HuH-7 (cell line): ENCODE data around the gene DOCK9.
A peak's percentile ranks its signal among the peaks of the same experiment; 100 is the strongest.
"Not testable (repeated sequence)": the region's sequence is repeated elsewhere in the genome, so short reads cannot be mapped to it uniquely, and the experiment has no call there.

Experiments
- DNase-seq: peaks from one replicate; pipeline ENCODE4 v3.0.0; 2011; ENCODE audit warnings: low spot score

DOCK9 gene

GRCh38 chr13:98772794-98773452 lies 204.9 kb downstream of the DOCK9 start:
- no peak for DNase-seq

DNA sequence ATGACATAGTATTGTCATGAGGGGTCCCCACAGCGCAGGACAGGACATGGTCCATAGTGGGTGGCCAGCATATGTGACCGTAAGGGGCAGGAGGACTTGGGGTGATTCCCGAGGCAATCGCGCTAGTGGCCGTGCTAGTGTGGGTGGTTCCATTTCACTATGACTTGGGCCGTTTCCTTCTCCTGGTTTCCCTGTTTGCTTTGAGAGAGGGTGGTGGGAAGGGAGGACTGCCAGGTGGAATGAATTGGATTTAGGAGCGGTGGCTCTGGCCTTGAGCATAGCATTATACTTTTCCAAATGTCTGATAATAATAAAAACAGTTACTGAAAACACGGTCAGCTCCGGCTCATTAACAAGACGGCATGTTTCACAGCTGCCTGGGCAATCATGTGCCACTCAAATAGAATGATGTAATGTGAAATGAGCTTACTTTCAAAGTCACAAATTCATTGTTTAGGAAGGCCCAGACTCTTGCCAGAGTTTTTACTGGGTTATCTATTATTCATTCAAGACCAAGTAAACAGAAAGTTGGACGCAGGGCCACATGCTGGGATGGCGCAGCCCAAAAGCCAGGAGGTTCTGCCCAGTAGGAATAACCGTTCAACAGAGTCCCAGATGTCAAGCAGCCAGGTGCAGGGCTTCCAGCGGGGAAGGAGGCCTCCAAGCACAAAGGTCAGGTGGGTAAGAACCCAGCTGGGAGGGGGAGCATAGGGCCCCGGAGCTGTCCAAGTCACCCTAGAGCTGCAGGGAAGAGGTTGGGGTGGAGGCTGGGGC lies 205.8 kb downstream of the DOCK9 start:
- no peak for DNase-seq

- DNase-seq, result no peak
These were observed 208.1 kb downstream of the DOCK9 start for GRCh38 chr13:98769736-98770135.

DNA sequence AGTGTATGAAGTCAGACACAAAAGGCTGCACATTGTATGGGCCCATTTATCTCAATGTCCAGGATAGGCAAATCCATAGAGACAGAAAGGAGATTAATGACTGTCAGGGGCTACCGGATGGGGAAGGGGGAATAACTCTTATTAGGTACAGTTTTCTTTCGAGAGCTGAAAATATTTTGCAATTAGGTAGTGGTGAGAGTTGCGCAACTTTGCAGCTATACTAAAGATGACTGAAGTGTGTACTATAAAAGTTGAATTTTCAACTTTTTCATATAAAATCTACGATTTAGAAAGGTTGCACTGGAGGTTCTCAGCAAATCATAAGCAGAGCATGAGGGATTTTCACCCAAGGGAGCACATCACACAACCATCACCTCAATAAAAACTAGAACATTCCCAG lies 209.3 kb downstream of the DOCK9 start:
- no peak for DNase-seq

DNA sequence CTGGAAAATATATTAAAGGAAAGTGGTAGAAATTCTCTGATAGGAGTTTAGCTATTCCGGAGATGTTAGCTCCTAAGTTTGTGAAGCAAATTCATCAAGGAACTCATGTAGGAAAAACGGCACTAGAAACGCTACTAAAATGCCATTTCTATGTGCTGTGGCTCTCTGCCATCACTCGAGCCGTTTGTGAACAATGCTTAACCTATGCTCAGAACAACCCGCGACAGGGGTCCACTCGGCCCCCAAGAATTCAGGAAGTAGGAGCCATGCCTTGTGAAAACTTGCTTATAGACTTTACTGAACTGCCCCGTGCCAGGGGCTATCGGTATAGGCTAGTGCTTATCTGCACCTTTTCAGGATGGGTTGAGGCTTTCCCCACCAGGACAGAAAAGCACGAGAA lies 211.2 kb downstream of the DOCK9 start:
- DNase-seq, result no peak

- no peak for DNase-seq
These were observed 211.8 kb downstream of the DOCK9 start for GRCh38 chr13:98765996-98766519.

DNA sequence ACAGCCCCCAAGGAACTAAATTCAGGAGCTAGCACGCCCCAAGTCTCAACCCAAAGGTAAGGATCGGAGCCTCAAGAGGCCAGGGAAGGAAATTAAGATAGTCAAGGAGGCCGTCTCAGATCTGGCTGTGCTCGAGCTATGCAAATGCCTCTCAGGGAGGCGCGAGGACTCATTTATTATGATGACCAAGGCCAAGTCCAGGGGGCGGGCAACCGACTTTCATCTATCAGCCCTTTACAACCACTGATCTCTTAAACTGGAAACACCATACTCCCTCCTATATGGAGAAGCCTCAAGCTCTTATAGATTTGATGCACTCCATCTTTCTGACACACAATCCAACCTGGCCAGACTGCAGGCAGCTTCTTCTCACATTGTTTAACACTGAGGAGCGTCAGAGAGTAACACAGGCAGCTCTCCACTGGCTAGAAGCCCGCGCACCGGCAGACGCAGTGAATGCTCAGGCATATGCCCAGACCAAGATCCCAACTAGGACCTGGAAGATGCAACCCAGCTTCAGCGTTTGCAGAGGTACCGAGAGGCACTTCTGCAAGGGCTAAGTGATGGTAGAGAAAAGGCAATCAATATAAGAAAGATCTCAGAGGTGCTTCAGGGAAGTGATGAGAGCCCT lies 215.8 kb downstream of the DOCK9 start:
- no peak for DNase-seq

DNA sequence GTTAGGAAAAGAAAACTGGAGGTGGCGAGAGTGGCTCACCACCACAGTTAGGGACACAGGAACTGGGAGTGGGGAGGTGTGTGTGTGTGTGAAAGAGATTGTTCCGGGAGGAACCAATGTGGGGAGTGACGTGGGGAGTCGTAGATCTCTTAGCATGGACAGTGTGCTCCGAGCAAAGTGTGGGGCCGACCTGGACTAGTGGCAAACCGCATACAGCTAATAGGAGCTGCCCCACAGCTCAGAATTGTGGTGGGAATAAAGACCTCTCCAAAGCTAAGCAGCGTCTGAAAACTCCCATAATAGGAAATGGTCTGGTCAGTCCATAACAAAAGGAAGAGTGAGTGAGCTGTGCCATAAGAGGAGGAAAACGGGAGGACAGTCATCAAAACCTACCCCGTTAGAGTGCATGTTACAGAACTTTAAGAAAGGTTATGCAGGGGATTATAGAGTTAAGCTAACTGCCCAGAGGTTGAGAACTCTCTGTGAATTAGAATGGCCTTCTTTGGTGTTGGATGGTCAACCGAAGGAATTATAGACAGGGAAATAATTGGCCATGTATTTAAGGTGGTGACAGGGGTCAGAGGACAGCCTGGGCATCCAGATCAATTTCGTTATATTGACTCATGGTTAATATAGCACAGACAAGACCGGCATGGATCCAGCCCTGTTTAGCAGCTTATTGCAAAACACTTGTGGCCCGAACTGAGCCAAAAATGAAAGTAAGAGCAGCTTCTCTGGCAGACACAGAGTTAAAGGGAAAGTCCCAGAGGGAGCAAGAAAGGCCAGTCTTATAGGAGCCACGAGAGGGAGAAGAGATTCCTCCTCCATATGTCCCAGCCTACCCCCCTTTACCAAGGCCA lies 216.5 kb downstream of the DOCK9 start:
- DNase-seq, result no peak

DNA sequence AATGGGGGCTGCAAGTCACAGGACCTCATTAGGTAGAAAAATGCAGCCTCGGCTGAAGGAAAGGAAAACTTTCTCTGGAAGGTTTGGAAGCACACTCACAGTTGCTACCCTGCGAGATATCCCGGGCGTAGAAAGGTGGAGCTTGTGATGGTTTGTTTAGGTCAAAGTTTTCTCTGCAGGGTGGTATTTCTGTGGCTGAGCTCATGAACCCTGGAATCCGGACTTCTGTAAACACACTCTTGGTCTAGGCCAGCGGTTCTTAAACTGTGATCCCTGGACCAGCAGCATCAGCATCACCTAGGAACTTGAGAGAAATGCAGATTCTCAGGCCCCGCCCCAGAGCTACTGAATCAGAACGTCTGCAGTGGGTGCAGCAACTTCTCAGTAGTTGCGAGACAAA lies 222.1 kb downstream of the DOCK9 start:
- DNase-seq, result no peak

GRCh38 chr13:98755116-98755515 lies 222.7 kb downstream of the DOCK9 start:
- no peak for DNase-seq

- not testable (repeated sequence) for DNase-seq
These were observed 223.4 kb downstream of the DOCK9 start for GRCh38 chr13:98754468-98754867.

GRCh38 chr13:98752467-98753290 lies 225.2 kb downstream of the DOCK9 start, which contains the start of gene SLC15A1:
TSS of gene SLC15A1 (minus strand) at chr13:98752672. CDS start at chr13:98752598, 74 bp downstream.
- no peak for DNase-seq

DNA sequence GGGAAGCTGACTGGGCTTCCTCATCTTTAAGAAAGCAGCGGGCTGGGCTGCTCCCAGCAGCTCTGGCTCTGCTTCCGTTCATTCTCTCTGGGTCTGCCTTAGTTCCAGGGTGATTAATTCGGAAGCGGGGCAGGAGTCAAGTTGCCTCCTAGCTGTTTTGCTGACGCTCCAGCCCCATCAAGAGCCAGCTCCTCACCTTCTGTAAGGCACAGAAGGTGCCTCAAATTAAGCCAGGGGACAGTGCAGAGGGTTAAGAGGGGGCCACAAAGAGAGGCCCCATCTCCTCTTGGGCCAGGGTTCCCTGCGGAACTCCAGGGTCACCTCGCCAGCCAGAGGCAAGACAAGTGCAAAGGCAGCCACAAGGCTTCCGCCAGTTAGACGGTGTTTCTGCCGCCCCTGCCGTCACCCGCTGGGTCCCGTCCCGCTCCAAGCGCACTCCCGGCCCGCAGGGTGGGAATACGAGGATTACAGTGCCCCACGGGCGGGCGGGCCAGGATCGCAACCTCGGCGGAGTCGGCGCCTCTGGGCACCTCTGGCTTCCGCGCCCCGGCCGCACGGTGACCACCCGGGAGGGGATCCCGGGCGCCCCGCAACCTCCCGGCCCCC lies 225.9 kb downstream of the DOCK9 start:
- peak; percentile 12 for DNase-seq

- peak; percentile 36 for DNase-seq
These were observed 226.5 kb downstream of the DOCK9 start for GRCh38 chr13:98751367-98751782.

DNA sequence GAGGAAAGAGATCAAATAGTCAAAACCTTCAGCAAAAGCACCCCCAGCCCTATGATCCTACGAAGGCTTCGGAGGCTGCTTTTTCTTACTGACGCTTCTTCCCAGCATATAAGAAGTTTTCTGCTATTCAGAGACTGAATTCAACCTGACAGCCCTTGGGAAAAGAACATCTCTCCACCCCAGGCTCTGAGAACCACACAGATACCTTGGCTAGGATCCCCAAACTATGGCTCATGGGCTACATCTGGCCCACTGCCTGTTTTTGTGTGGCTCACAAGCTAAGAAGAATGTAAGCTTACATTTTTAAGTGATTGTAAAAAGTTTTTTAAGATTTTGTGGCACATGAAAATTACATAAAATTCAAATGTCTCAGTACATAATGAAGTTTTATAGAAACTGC lies 228.4 kb downstream of the DOCK9 start:
- DNase-seq, result no peak

GRCh38 chr13:98746968-98747367 lies 230.9 kb downstream of the DOCK9 start:
- no peak for DNase-seq
